SK-N-MC (cell line): ENCODE data around the gene MCIDAS.

ENCODE experiments used
- DNase-seq: peaks from one replicate; pipeline ENCODE4 v3.0.0-alpha.2; 2011; ENCODE audit warnings: low read depth, low spot score
- H3K27ac ChIP-seq: fragments of 200-600 bp; sonication (generic); 2 replicates; pipeline ENCODE4 v1.5.1; 2016; ENCODE audit warnings: mixed run types
- H3K36me3 ChIP-seq: fragments of 200-600 bp; sonication (generic); 2 replicates; pipeline ENCODE4 v1.6.1; 2017; ENCODE audit warnings: antibody characterized with exemption, low read length, mixed read lengths; ENCODE audit not compliant: insufficient read depth
- H3K4me3 ChIP-seq: fragments of 200-600 bp; sonication (generic); 2 replicates; pipeline ENCODE4 v1.5.1; 2016
- H3K9ac ChIP-seq: fragments of 200-600 bp; sonication (generic); 2 replicates; pipeline ENCODE4 v1.8.0; 2017; ENCODE audit warnings: mixed run types, mixed read lengths; ENCODE audit not compliant: insufficient read length
- H3K9me3 ChIP-seq: fragments of 200-600 bp; sonication (generic); 2 replicates; pipeline ENCODE4 v1.6.1; 2017; ENCODE audit warnings: low read depth, mild to moderate bottlenecking, antibody characterized with exemption, low read length, moderate library complexity, mixed read lengths
- EZH2 ChIP-seq: fragments of 200-600 bp; sonication (generic); IDR thresholded peaks from one replicate; pipeline ENCODE4 v1.6.1; 2017; ENCODE audit warnings: antibody characterized with exemption
- FOXP2 ChIP-seq: optimal IDR thresholded peaks from 2 replicates; pipeline ENCODE3; 2011; ENCODE audit warnings: mild to moderate bottlenecking, moderate library complexity; ENCODE audit not compliant: insufficient read depth; ENCODE audit errors: extremely low read length, control extremely low read depth
- POLR2AphosphoS5 ChIP-seq: IDR thresholded peaks from 2 replicates; pipeline ENCODE4 v1.6.1; 2012; ENCODE audit warnings: mild to moderate bottlenecking, low read depth, low read length, borderline replicate concordance

MCIDAS gene

GRCh38 chr5:55225346-55225745, 1.8 kb downstream of the MCIDAS start:
- Histone ChIP-seq H3K27ac (no peak overlapping the region), H3K9ac (no peak overlapping the region), H3K36me3 (no peaks in the 10 kb centered on the region; the same call in 1 of the 2 replicates), H3K4me3 (no peak overlapping the region), H3K9me3 (no peaks in the 10 kb centered on the region)
- TF ChIP-seq POLR2AphosphoS5 = no peak
- no peak for TF ChIP-seq EZH2
- TF ChIP-seq FOXP2 = no peak
- no peak for DNase-seq

GRCh38 chr5:55223812-55224240, 3.3 kb downstream of the MCIDAS start:
- no peak overlapping the region for H3K4me3 ChIP-seq
- H3K27ac ChIP-seq = no peak overlapping the region
- no peaks in the 10 kb centered on the region; the same call in 1 of the 2 replicates for H3K36me3 ChIP-seq
- DNase-seq = no peak
- H3K9me3 ChIP-seq = no peaks in the 10 kb centered on the region
- no peak overlapping the region for H3K9ac ChIP-seq
- TF ChIP-seq EZH2 (no peak), FOXP2 (no peak), POLR2AphosphoS5 (no peak)

- no peak overlapping the region for H3K4me3 ChIP-seq
- no peaks in the 10 kb centered on the region; the same call in 1 of the 2 replicates for H3K36me3 ChIP-seq
- H3K9me3 ChIP-seq = no peaks in the 10 kb centered on the region
- H3K27ac ChIP-seq = no peak overlapping the region
- no peak for DNase-seq
- TF ChIP-seq POLR2AphosphoS5 (no peak), FOXP2 (no peak), EZH2 (no peak)
- H3K9ac ChIP-seq = no peak overlapping the region
Measured at GRCh38 chr5:55222985-55223811, 3.9 kb downstream of the MCIDAS start.

DNA sequence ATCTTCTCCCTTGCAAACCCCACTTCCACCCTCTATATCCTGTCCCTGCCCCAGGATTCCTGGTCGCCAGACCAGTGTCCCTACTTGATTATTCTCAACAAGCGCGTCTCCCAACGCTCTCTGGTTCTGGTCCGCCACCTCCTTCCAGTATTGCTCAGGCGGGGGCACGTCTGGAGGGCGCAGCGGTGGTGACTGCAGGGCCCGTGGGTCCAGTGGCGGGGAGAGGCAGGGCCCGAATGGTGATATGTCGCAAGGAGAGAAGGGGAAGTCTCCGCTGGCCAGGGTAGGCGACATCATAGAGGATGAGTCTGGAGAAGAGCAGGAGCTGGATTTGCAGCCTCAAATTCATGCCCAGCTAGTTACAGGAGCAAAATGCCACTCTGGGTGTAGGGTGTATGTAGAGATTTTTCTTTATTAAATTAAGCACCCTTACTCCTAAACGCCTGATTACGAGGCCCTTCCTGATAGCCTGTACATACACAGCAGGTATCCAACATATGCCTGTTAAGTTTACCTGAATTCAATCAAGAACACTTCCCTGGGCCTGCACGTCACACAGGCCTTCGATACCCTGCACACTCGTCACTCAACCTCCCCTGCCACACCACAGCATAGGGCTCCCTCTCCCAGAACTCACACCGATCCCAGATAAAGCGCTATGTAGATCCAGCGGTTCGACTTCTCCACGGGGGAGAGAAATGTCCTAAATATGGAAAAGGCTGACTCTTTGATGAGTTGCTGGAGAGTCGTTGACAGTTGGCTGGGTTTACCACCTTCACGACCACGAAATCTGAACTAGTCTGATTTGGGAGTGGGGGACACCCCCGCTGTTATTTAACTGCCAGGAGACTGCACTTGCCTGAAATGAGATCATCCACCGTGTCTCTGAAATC, 4.8 kb downstream of the MCIDAS start:
- no peak for TF ChIP-seq FOXP2
- TF ChIP-seq POLR2AphosphoS5 = no peak
- no peak for TF ChIP-seq EZH2

DNA sequence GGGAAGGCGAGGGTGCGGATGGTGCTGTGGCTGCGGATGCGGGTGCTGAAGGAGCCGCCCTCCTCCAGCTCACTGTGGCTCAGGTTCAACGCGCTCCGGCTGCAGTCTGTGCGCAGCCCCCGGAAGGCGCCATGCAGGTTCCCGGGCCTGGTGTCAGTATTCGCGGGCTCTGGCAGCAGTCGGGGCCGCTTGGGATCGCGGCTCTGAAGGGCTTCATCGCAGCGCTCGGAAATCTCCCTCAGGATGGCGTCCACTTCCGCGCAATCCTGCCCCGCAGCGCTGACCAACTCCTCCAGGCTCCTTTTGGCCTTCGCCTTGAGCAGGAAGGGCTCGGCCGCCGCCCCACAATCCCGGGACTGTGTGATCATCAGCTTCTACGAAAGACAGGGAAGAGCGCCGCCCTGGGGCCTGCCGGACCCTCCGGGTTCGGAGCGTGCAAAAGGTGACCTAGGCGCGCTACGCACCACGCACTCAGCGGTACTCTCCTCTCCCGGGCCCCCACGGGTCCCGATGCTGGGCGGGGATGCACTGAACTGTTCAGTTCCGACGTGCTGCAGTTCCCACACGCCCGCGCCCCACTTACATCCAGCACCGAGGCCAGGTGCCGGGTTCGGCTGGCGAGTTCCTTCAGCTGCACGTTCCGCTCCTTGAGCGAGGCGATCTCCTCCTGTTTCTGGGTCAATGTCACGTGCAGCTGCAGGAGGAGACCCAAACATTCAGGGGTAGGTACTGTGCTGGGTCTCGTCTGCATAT, 6.5 kb downstream of the MCIDAS start:
- Histone ChIP-seq H3K9ac (no peak overlapping the region), H3K36me3 (no peaks in the 10 kb centered on the region; the same call in 1 of the 2 replicates), H3K9me3 (no peaks in the 10 kb centered on the region), H3K27ac (no peak overlapping the region), H3K4me3 (no peak overlapping the region)
- TF ChIP-seq FOXP2 (no peak), POLR2AphosphoS5 (no peak), EZH2 (no peak)
- DNase-seq = no peak

More for the DNA sequence above, 4.8 kb downstream of the MCIDAS start:
- H3K4me3 ChIP-seq = no peak overlapping the region
- no peak overlapping the region for H3K27ac ChIP-seq
- no peak for DNase-seq
- H3K36me3 ChIP-seq = no peaks in the 10 kb centered on the region; the same call in 1 of the 2 replicates
- no peaks in the 10 kb centered on the region for H3K9me3 ChIP-seq
- H3K9ac ChIP-seq = no peak overlapping the region

DNA sequence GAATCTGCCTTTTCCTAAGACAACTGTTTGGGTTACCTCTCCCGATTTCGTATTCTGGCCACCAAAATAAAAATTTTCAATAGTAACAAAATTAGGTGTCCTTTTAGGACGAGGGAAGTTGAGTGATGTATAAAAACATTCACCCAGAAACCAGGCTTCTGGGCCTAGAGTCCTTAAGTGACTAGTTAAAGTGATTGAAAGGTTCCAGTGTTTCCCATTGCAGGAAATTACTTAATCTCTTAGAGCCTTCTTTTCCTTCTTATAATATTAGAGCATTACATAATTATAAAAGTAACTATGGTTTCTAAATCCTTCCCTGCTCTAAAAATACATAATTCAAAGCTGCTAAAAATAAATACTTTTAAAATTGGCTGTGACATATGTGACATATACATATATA, 7.3 kb downstream of the MCIDAS start:
- Histone ChIP-seq H3K9ac (no peak overlapping the region), H3K9me3 (no peaks in the 10 kb centered on the region), H3K36me3 (no peaks in the 10 kb centered on the region; the same call in 1 of the 2 replicates), H3K4me3 (no peak overlapping the region), H3K27ac (no peak overlapping the region)
- no peak for DNase-seq
- TF ChIP-seq FOXP2 (no peak), EZH2 (no peak), POLR2AphosphoS5 (no peak)

DNA sequence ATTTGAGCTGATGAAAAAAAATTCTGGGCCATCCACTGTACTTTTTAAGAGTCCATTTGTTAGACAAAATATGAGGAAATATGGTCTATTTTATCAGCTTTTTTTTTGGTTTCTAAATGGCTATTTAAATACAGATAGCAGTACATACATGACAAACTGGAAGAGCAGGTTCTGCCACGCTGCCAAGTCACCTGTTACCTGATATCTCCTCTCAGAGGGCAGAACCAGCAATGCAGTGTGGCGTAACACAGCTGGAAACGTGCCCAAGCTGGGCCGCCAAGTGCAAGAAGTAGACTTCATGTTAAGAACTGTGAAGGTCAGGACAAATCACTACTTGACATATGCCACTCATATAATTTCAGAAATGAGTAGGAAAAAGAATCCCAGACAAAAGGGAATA, 8.1 kb downstream of the MCIDAS start:
- no peaks in the 10 kb centered on the region for H3K9me3 ChIP-seq
- no peak overlapping the region for H3K27ac ChIP-seq
- H3K36me3 ChIP-seq = no peaks in the 10 kb centered on the region; the same call in 1 of the 2 replicates
- no peak for DNase-seq
- H3K4me3 ChIP-seq = no peak overlapping the region
- no peak overlapping the region for H3K9ac ChIP-seq
- TF ChIP-seq EZH2 (no peak), POLR2AphosphoS5 (no peak), FOXP2 (no peak)
